HG03097 (cell line): ENCODE results near the gene NUDCD2.
"Not testable (repeated sequence)": the region's sequence is repeated elsewhere in the genome, so short reads cannot be mapped to it uniquely, and the experiment has no call there.

Source experiments
- ATAC-seq: cut with Tn5 transposase; IDR thresholded peaks from one replicate; pipeline ENCODE4 v1.9.1; 2021; ENCODE audit not compliant: unreplicated experiment, low FRiP score

Gene NUDCD2

GRCh38 chr5:163434401-163434866 lies 25.5 kb downstream of the NUDCD2 start:
- no peak for ATAC-seq

DNA sequence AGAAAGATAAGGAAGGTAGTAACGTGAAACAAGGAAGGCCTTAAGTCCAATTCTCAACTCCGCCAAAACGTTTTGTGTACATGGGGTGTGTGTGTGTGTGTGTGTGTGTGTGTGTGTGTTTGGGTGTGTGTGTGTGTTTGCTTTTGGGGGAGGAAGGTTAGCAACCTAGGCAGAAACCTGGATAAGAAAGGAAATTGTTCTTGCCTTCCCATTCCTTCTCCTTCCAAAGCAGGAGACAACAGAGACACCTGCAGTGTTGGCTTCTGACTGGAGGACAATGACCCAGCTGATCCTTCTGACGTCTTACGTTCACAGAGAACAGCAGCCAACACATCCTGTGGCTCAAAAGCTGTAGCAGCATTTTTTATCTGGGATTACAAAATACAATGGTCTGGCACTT lies 26.6 kb downstream of the NUDCD2 start:
- no peak for ATAC-seq

- ATAC-seq: no peak
These were observed 27.4 kb downstream of the NUDCD2 start for GRCh38 chr5:163432544-163432943.

- not testable (repeated sequence) for ATAC-seq
These were observed 33.8 kb downstream of the NUDCD2 start for GRCh38 chr5:163426128-163426527.

- no peak for ATAC-seq
These were observed 35.1 kb downstream of the NUDCD2 start for GRCh38 chr5:163424836-163425235.

GRCh38 chr5:163415673-163416072 lies 44.2 kb downstream of the NUDCD2 start:
- not testable (repeated sequence) for ATAC-seq

DNA sequence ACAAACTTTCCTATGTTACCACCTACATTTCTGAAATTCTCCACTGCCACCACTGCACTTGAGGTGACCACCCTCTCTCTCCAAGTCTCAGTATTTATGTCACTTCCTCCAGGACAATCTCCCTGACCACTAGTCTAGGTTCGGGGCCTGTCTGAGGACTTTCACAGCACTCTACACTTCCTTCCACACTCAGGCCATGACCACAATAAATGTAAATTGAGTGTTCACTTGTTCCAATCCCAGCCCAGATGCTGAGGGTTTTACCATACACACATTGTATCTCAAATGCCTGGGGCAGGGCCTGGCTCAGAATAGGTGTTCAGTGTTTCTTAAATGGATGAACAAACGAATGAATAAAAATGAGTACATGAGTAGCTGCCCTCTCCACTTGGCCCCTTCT lies 49.4 kb downstream of the NUDCD2 start:
- ATAC-seq: no peak

GRCh38 chr5:163409384-163409783 lies 50.5 kb downstream of the NUDCD2 start:
- no peak for ATAC-seq

DNA sequence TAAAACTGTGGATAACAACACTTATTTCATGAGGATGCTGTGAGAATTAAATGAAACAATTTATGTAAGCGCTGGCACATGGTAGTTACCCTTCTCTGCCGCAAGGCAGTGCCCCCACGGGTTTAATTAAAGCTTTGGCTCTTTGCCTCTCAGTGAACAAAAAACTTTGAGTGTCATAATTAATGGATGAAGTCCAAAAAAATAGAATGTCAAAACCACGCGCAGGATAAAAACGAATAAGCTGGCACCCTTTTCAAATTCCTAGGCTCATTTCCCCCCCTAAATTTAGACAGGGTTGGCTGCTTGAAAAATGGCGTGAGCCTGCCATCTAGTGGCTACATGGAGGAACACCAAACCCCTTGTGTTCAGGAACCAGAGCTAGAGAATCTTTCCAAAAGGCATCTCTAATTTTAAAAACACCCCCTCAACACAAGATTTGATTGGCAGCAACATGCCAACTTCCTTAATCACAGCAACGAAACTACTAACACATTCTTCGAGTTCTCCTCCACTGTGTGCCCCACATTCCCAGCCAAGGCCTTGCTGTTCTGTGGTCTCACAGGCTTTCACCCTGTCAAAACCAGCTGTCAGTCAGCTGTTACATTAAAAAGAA lies 51.5 kb downstream of the NUDCD2 start:
- ATAC-seq: no peak

DNA sequence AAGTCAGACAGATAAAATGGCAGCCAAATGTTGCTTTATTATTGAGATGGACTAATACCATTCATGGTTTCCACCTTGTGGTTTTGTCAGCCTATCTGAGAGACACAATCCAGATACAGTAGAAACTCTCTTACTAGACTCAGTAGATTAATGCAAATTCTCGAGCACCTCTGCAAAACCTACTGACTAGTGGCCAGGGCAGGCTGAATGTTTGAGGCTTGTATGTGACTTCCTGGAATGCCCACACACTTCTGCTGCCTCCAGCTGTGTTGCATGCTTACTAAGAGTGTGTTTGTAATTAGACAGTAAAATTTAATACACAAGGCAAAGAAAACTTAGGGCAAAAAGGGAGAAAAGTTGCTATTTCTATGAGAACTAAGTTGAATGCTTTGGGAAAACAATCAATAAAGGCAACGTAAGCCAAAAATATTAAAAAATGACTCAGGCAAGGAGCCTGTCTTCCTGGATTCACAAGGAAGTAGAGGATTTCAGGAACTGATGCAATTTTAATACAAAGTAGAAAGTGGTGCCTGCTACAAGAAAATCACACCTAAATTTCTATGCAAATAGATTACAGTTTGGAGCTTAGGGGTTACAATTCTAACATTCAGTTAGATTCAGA lies 52.8 kb downstream of the NUDCD2 start:
- peak; percentile 78 for ATAC-seq

GRCh38 chr5:163404364-163405173 lies 55.3 kb downstream of the NUDCD2 start:
- no peak for ATAC-seq

GRCh38 chr5:163402007-163402406 lies 57.9 kb downstream of the NUDCD2 start:
- no peak for ATAC-seq

- ATAC-seq: no peak
These were observed 58.6 kb downstream of the NUDCD2 start for GRCh38 chr5:163401271-163401670.

- no peak for ATAC-seq
These were observed 60.0 kb downstream of the NUDCD2 start for GRCh38 chr5:163399923-163400322.

DNA sequence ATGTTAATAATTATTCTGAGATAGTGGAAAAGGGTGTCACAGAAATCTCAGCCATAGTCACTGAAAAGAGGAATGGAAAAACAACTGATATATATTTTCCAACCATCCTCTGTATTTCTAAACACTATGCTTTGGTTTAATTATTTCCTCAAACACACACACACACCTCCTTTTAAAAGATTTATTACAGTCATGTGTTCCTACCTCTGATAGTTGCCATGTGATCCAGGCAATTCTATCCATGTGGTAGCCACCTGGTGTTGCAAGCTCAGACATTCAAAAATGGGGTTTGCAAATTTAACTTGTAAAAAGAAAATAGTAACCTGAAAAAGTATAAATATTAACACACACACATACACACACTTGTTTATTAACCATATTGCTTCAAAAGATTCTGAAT lies 62.5 kb downstream of the NUDCD2 start:
- no peak for ATAC-seq

DNA sequence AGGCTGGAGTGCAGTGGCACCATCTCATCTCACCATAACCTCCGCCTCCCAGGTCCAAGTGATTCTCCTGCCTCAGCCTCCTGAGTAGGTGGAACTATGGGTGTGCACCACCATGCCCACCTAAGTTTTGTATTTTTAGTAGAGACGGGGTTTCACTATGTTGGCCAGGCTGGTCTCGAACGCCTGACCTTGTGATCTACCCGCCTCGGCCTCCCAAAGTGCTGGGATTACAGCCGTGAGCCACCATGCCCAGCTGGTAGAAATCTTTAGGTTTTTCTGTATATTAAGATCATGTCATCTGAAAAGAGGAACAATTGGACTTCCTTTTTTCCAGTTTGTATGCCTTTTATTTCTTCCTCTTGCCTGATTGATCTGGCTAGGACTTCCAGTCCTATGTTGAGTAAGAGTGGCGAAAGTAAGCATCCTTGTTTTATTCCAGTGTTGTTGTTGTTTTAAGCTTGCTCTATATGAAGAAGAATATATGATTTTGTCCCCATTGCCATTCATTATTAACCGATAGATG lies 63.0 kb downstream of the NUDCD2 start:
- not testable (repeated sequence) for ATAC-seq
